GM12878 (cell line): ENCODE results near the gene GAGE12H.
"Not testable (repeated sequence)": the region's sequence is repeated elsewhere in the genome, so short reads cannot be mapped to it uniquely, and the experiment has no call there.

Source experiments
- CEBPB ChIP-seq, 2 experiments: fragments of 150-350 bp in 1 of 2; IDR thresholded peaks; 2 replicates each; pipeline ENCODE4 v1.6.1; 2012 to 2014; ENCODE audit warnings: low read depth in 2 of 2, low read length in 2 of 2, borderline replicate concordance in 1 of 2, inconsistent platforms in 1 of 2
- CTCF ChIP-seq, 3 experiments: IDR thresholded peaks in 2 of 3; conservative IDR thresholded peaks in 1 of 3; 2 replicates each; pipeline ENCODE4 v1.5.1; 2011; ENCODE audit warnings: low read depth in 3 of 3, low read length in 3 of 3, mild to moderate bottlenecking in 3 of 3, control low read depth in 2 of 3, moderate library complexity in 2 of 3, inconsistent platforms in 1 of 3, mixed read lengths in 1 of 3; ENCODE audit not compliant: control insufficient read depth in 2 of 3, insufficient read depth in 1 of 3; ENCODE audit errors: extremely low read depth in 1 of 3
- EZH2 ChIP-seq: IDR thresholded peaks from 2 replicates; pipeline ENCODE4 v1.6.1; 2012; ENCODE audit warnings: low read depth, mild to moderate bottlenecking, control low read depth, inconsistent platforms, low read length, borderline replicate concordance; ENCODE audit not compliant: control insufficient read depth
- HCFC1 ChIP-seq: fragments of 150-350 bp; IDR thresholded peaks from 2 replicates; pipeline ENCODE4 v1.6.1; 2014; ENCODE audit warnings: low read length
- JUND ChIP-seq: IDR thresholded peaks from 2 replicates; pipeline ENCODE4 v1.6.1; 2012; ENCODE audit warnings: low read depth, mild to moderate bottlenecking, low read length, improper control_type of control experiment, moderate library complexity
- NFIC ChIP-seq: IDR thresholded peaks from 2 replicates; pipeline ENCODE4 v1.6.1; 2012; ENCODE audit warnings: low read depth, mild to moderate bottlenecking, inconsistent platforms, low read length, moderate library complexity
- POLR2AphosphoS5 ChIP-seq: IDR thresholded peaks from 2 replicates; pipeline ENCODE4 v1.6.1; 2011; ENCODE audit warnings: mild to moderate bottlenecking, low read length, inconsistent platforms
- RAD21 ChIP-seq: IDR thresholded peaks from 2 replicates; pipeline ENCODE4 v1.6.1; 2011; ENCODE audit warnings: mild to moderate bottlenecking, low read depth, low read length, moderate library complexity; ENCODE audit not compliant: insufficient read depth
- SMAD1 ChIP-seq: fragments of 450-650 bp; IDR thresholded peaks from 2 replicates; pipeline ENCODE4 v1.6.1; 2018; ENCODE audit warnings: mild to moderate bottlenecking, low read depth; ENCODE audit not compliant: partially characterized antibody
- ZZZ3 ChIP-seq: IDR thresholded peaks from 2 replicates; pipeline ENCODE4 v1.6.1; 2011; ENCODE audit warnings: low read depth; ENCODE audit not compliant: control insufficient read depth, insufficient read length

GRCh38 chrX:49598720-49599119, 19.0 kb downstream of the GAGE12H start, which contains the start of gene GAGE1:
- not testable (repeated sequence) for TF ChIP-seq CTCF (IDR thresholded peaks at IDR 0.05 in 2 of 3, conservative IDR thresholded peaks at IDR 0.05 in 1 of 3; ENCODE audit: control insufficient read depth in 2 of 3, extremely low read depth in 1 of 3, insufficient read depth in 1 of 3, low read depth in 3 of 3, low read length in 3 of 3); NFIC; POLR2AphosphoS5; RAD21; JUND; CEBPB (IDR thresholded peaks at IDR 0.05; ENCODE audit: borderline replicate concordance in 1 of 2, low read depth in 2 of 2, low read length in 2 of 2); EZH2; HCFC1; SMAD1; ZZZ3
